ENCODE measurements around the gene IFI27L1.
"Not testable (repeated sequence)": the region's sequence is repeated elsewhere in the genome, so short reads cannot be mapped to it uniquely, and the experiment has no call there.

Gene IFI27L1

GRCh38 chr14:94048691-94049624, 32.2 kb upstream of the IFI27L1 start:
- no peak for DNase-seq (ENCODE audit: low read depth, low spot score)

GRCh38 chr14:94049625-94050023, 31.5 kb upstream of the IFI27L1 start:
- no peak for DNase-seq (ENCODE audit: low read depth, low spot score)

GRCh38 chr14:94050231-94050880, 30.8 kb upstream of the IFI27L1 start:
- no peak for DNase-seq (ENCODE audit: low read depth, low spot score)

GRCh38 chr14:94051115-94051514, 30.0 kb upstream of the IFI27L1 start:
- no peak for DNase-seq (ENCODE audit: low read depth, low spot score)

- DNase-seq (ENCODE audit: low read depth, low spot score): no peak
Observed at GRCh38 chr14:94051779-94052178, 29.3 kb upstream of the IFI27L1 start.

- no peak for DNase-seq (ENCODE audit: low read depth, low spot score)
Observed at GRCh38 chr14:94052199-94052598, 28.9 kb upstream of the IFI27L1 start.

- no peak for DNase-seq (ENCODE audit: low read depth, low spot score)
Observed at GRCh38 chr14:94052662-94053061, 28.4 kb upstream of the IFI27L1 start.

- DNase-seq (ENCODE audit: low read depth, low spot score): no peak
Observed at GRCh38 chr14:94054401-94054800, 26.7 kb upstream of the IFI27L1 start.

GRCh38 chr14:94054936-94055335, 26.2 kb upstream of the IFI27L1 start:
- no peak for DNase-seq (ENCODE audit: low read depth, low spot score)

GRCh38 chr14:94056579-94057308, 24.4 kb upstream of the IFI27L1 start:
- DNase-seq (ENCODE audit: low read depth, low spot score): no peak

- DNase-seq (ENCODE audit: low read depth, low spot score): no peak
Observed at GRCh38 chr14:94058128-94058673, 22.9 kb upstream of the IFI27L1 start.

- no peak for DNase-seq (ENCODE audit: low read depth, low spot score)
Observed at GRCh38 chr14:94058674-94059138, 22.4 kb upstream of the IFI27L1 start.

- no peak for DNase-seq (ENCODE audit: low read depth, low spot score)
Observed at GRCh38 chr14:94059998-94060397, 21.1 kb upstream of the IFI27L1 start.

GRCh38 chr14:94062344-94062940, 18.7 kb upstream of the IFI27L1 start:
- DNase-seq (ENCODE audit: low read depth, low spot score): no peak

- DNase-seq (ENCODE audit: low read depth, low spot score): no peak
Observed at GRCh38 chr14:94066089-94066676, 14.9 kb upstream of the IFI27L1 start.

- not testable (repeated sequence) for DNase-seq (ENCODE audit: low read depth, low spot score)
Observed at GRCh38 chr14:94072076-94072475, 9.0 kb upstream of the IFI27L1 start.

- DNase-seq (ENCODE audit: low read depth, low spot score): no peak
Observed at GRCh38 chr14:94074534-94074933, 6.6 kb upstream of the IFI27L1 start.

- DNase-seq (ENCODE audit: low read depth, low spot score): no peak
Observed at GRCh38 chr14:94075008-94075407, 6.1 kb upstream of the IFI27L1 start.

- DNase-seq (ENCODE audit: low read depth, low spot score): no peak
Observed at GRCh38 chr14:94077111-94077821, 3.8 kb upstream of the IFI27L1 start.

GRCh38 chr14:94077823-94078222, 3.3 kb upstream of the IFI27L1 start:
- no peak for DNase-seq (ENCODE audit: low read depth, low spot score)
